HepG2 (cell line): ENCODE measurements around the gene NEAT1. TPM values are rescaled to one million over a fixed set of nuclear protein-coding genes. Genes with fewer than 3 reads are reported as not detected.

Experiments used
- AGO1 ChIP-seq: fragments of 200-400 bp; formaldehyde crosslinking; IDR thresholded peaks from 2 replicates; pipeline ENCODE4 v1.6.1; 2017; ENCODE audit warnings: mild to moderate bottlenecking, low read depth, low read length, moderate library complexity; ENCODE audit not compliant: poor library complexity, severe bottlenecking
- CBX5 ChIP-seq: sonication (generic); formaldehyde crosslinking; IDR thresholded peaks from 2 replicates; pipeline ENCODE4 v1.4.0; 2020; ENCODE audit warnings: missing genetic modification reagents, borderline replicate concordance
- EHMT2 ChIP-seq: fragments of 200-600 bp; sonication (generic); IDR thresholded peaks from 2 replicates; pipeline ENCODE4 v1.7.0; 2017; ENCODE audit warnings: antibody characterized with exemption, low read depth, low read length, borderline replicate concordance
- HMG20A ChIP-seq: IDR thresholded peaks from 2 replicates; pipeline ENCODE4 v1.6.1; 2016; ENCODE audit warnings: borderline replicate concordance
- KDM5B ChIP-seq: sonication (generic); formaldehyde crosslinking; IDR thresholded peaks from 2 replicates; pipeline ENCODE4 v1.4.0; 2020; ENCODE audit warnings: missing genetic modification reagents, mild to moderate bottlenecking, borderline replicate concordance
- KLF9 ChIP-seq: IDR thresholded peaks from 2 replicates; pipeline ENCODE4 v1.6.1; 2016; ENCODE audit warnings: low read depth
- MAF1 ChIP-seq: sonication (generic); formaldehyde crosslinking; IDR thresholded peaks from 2 replicates; pipeline ENCODE4 v1.5.0; 2020; ENCODE audit warnings: missing genetic modification reagents, borderline replicate concordance
- PHF21A ChIP-seq: sonication (generic); formaldehyde crosslinking; IDR thresholded peaks from 2 replicates; pipeline ENCODE4 v1.5.0; 2020; ENCODE audit warnings: mild to moderate bottlenecking, missing genetic modification reagents
- RNF2 ChIP-seq: fragments of 450-650 bp; conservative IDR thresholded peaks from 2 replicates; pipeline ENCODE4 v1.6.1; 2016; ENCODE audit warnings: low read depth
- SMYD3 ChIP-seq: sonication (generic); formaldehyde crosslinking; IDR thresholded peaks from 2 replicates; pipeline ENCODE4 v1.8.1; 2023; ENCODE audit warnings: mild to moderate bottlenecking, missing genetic modification reagents
- SP4 ChIP-seq: sonication (generic); formaldehyde crosslinking; IDR thresholded peaks from 2 replicates; pipeline ENCODE4 v1.8.1; 2023; ENCODE audit warnings: mild to moderate bottlenecking, missing genetic modification reagents
- STAT5B ChIP-seq: sonication (generic); formaldehyde crosslinking; IDR thresholded peaks from 2 replicates; pipeline ENCODE4 v1.4.0; 2020; ENCODE audit warnings: missing genetic modification reagents
- TCF7 ChIP-seq: sonication (generic); IDR thresholded peaks from 2 replicates; pipeline ENCODE4 v1.6.1; 2016; ENCODE audit warnings: antibody characterized with exemption, low read depth
- U2AF2 ChIP-seq: fragments of 200-400 bp; formaldehyde crosslinking; IDR thresholded peaks from 2 replicates; pipeline ENCODE4 v1.6.1; 2017; ENCODE audit warnings: low read depth, mild to moderate bottlenecking, low read length
- ZC3H4 ChIP-seq: sonication (generic); formaldehyde crosslinking; IDR thresholded peaks from 2 replicates; pipeline ENCODE4 v1.4.0; 2020; ENCODE audit warnings: missing genetic modification reagents, borderline replicate concordance
- ZFP82 ChIP-seq: sonication (generic); formaldehyde crosslinking; IDR thresholded peaks from 2 replicates; pipeline ENCODE4 v1.5.1; 2020; ENCODE audit warnings: mild to moderate bottlenecking, missing genetic modification reagents, borderline replicate concordance
- ZNF329 ChIP-seq: sonication (generic); formaldehyde crosslinking; IDR thresholded peaks from 2 replicates; pipeline ENCODE4 v1.9.0; 2021; ENCODE audit warnings: low read depth, mild to moderate bottlenecking, missing genetic modification reagents
- ZNF354B ChIP-seq: sonication (generic); formaldehyde crosslinking; IDR thresholded peaks from 2 replicates; pipeline ENCODE4 v1.8.0; 2022; ENCODE audit warnings: mild to moderate bottlenecking, missing genetic modification reagents
- ZNF383 ChIP-seq: sonication (generic); formaldehyde crosslinking; IDR thresholded peaks from 2 replicates; pipeline ENCODE4 v1.4.0; 2020; ENCODE audit warnings: missing genetic modification reagents, mild to moderate bottlenecking, borderline replicate concordance
- ZNF484 ChIP-seq: sonication (generic); formaldehyde crosslinking; IDR thresholded peaks from 2 replicates; pipeline ENCODE4 v1.5.1; 2020; ENCODE audit warnings: mild to moderate bottlenecking, low read depth, missing genetic modification reagents, borderline replicate concordance
- ZNF614 ChIP-seq: IDR thresholded peaks from 2 replicates; pipeline ENCODE4 v1.6.1; 2018; ENCODE audit warnings: missing biosample characterization, missing genetic modification reagents, inconsistent platforms, borderline replicate concordance
- ZNF737 ChIP-seq: sonication (generic); formaldehyde crosslinking; IDR thresholded peaks from 2 replicates; pipeline ENCODE4 v1.5.0; 2020; ENCODE audit warnings: missing genetic modification reagents, mild to moderate bottlenecking, borderline replicate concordance
- ZNF883 ChIP-seq: sonication (generic); formaldehyde crosslinking; IDR thresholded peaks from 2 replicates; pipeline ENCODE4 v1.5.1; 2020; ENCODE audit warnings: mild to moderate bottlenecking, missing genetic modification reagents; ENCODE audit errors: not compliant biosample characterization
- ZSCAN9 ChIP-seq: IDR thresholded peaks from 2 replicates; pipeline ENCODE4 v1.6.1; 2016; ENCODE audit warnings: borderline replicate concordance
- polyA plus RNA-seq, 8 experiments: library from polyadenylated mRNA; depleted of rRNA in 3 of 8; stranded (reverse) in 7 of 8; unstranded in 1 of 8; fragments of >200 nt; fragmentation: Illumina TruSeq in 4 of 8; extraction: Trizol in 4 of 8; gene quantifications; 2 replicates each; pipeline versions ENCODE4 v1.2.1 to v1.2.3, GENCODE V29; 2011 to 2016; ENCODE audit warnings: low read depth in 4 of 8, missing spikeins in 1 of 8, mixed read lengths in 1 of 8; ENCODE audit not compliant: insufficient read depth in 1 of 8
- total RNA-seq, 5 experiments: library from RNA; depleted of rRNA; stranded (reverse); fragments of >200 nt; fragmentation: Illumina TruSeq; extraction: Trizol; gene quantifications; 2 replicates each; pipeline ENCODE4 v1.2.3, GENCODE V29; 2016; ENCODE audit warnings: low read depth in 1 of 5
- TF ChIP-seq, protein P1 (sequence below): fragments of 450-650 bp; IDR thresholded peaks from 2 replicates; pipeline ENCODE4 v1.6.1; 2017
- TF ChIP-seq, protein P2 (sequence below), 2 experiments: sonication (generic) in 1 of 2; formaldehyde crosslinking in 1 of 2; IDR thresholded peaks; 2 replicates each; pipeline versions ENCODE4 v1.5.1 to v1.6.1; 2011 to 2020; ENCODE audit warnings: borderline replicate concordance in 1 of 2, low read depth in 1 of 2, low read length in 1 of 2, mild to moderate bottlenecking in 1 of 2, missing genetic modification reagents in 1 of 2, moderate library complexity in 1 of 2

Gene NEAT1
- total and polyA plus RNA-seq, 2 of the 13 experiments (the other 11 are each of a cell fraction or from before 2014, with no cell fraction given) = 20.5 to 41.2 TPM

DNA sequence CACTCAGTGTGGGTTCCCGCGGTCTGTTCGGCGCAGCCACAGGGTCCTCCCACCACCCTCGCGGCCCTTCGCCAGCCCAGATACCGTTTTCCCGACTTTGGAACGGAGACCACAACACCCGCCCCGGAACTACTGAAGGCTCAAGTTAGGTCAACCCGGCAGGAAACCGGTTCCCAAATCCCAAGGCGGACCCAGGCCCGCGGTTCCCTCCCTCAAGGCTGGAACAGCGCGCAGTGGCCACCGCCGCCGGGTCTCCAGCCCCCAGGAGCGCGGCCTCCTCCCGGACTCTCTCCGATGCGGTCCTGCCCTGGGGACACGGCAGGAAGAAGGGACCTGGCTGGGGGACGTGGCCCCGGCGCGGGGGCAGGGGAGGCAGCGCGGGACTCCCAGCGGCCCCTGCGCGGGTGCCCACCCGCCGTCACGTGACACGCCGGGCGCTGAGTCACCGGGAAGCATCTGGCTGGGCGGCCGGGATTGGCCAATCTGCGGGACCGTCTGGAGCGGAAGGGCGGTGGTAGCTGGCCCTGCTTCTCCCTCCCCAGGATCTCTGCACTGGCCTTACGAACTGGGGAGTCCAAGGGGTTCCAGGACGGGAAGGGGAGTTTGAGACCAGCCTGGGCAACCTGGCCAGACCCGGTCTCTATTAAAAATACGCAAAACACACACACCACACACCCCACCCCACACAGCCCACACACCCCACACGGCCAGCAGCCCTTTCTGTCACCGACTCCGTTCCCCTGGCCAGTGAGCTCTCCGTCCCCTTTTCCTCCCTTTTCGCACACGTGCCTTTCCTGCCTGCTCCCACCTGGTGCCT is 54.8 kb downstream of the NEAT1 start (continued):
- no peak for TF ChIP-seq ZSCAN9 (CRISPR knock-in tag)
- no peak for TF ChIP-seq RNF2
- TF ChIP-seq ZNF354B = peak; percentile 81; the same call in 1 of the 2 replicates
- TF ChIP-seq ZNF383 (CRISPR knock-in tag) = no peak
- no peak for TF ChIP-seq STAT5B (CRISPR knock-in tag)
- no peak for TF ChIP-seq KDM5B
- no peak for TF ChIP-seq ZNF737
- TF ChIP-seq U2AF2 = no peak
- no peak for TF ChIP-seq AGO1
- TF ChIP-seq, protein P1, sequence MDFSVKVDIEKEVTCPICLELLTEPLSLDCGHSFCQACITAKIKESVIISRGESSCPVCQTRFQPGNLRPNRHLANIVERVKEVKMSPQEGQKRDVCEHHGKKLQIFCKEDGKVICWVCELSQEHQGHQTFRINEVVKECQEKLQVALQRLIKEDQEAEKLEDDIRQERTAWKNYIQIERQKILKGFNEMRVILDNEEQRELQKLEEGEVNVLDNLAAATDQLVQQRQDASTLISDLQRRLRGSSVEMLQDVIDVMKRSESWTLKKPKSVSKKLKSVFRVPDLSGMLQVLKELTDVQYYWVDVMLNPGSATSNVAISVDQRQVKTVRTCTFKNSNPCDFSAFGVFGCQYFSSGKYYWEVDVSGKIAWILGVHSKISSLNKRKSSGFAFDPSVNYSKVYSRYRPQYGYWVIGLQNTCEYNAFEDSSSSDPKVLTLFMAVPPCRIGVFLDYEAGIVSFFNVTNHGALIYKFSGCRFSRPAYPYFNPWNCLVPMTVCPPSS = no peak
- no peak; the same call in 1 of the 2 replicates for TF ChIP-seq ZC3H4 (CRISPR knock-in tag)
- TF ChIP-seq SP4 (CRISPR knock-in tag) = peak; percentile 66; the same call in 1 of the 2 replicates
- TF ChIP-seq MAF1 (CRISPR knock-in tag) = no peak
- no peak for TF ChIP-seq EHMT2
- peak; percentile 78; the same call in 1 of the 2 replicates for TF ChIP-seq ZNF329 (CRISPR knock-in tag)
- TF ChIP-seq HMG20A = no peak
- no peak for TF ChIP-seq ZNF484 (CRISPR knock-in tag)
- peak; percentile 62 for TF ChIP-seq ZNF883
- TF ChIP-seq CBX5 = no peak
- no peak for TF ChIP-seq ZFP82
- TF ChIP-seq KLF9 = no peak; the same call in 1 of the 2 replicates
- TF ChIP-seq PHF21A = peak; percentile 62
- peak; percentile 84; the same call in 1 of the 2 replicates for TF ChIP-seq SMYD3
- no peak for TF ChIP-seq TCF7
- TF ChIP-seq, protein P2, sequence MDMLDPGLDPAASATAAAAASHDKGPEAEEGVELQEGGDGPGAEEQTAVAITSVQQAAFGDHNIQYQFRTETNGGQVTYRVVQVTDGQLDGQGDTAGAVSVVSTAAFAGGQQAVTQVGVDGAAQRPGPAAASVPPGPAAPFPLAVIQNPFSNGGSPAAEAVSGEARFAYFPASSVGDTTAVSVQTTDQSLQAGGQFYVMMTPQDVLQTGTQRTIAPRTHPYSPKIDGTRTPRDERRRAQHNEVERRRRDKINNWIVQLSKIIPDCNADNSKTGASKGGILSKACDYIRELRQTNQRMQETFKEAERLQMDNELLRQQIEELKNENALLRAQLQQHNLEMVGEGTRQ (IDR thresholded peaks at IDR 0.05; ENCODE audit: low read depth, low read length) = peak; percentile 93
- TF ChIP-seq, protein P2 (CRISPR knock-in tag; IDR thresholded peaks at IDR 0.05; ENCODE audit: borderline replicate concordance) = peak; percentile 96
- no peak for TF ChIP-seq ZNF614 (CRISPR knock-in tag)
